Measurements from ENCODE around the gene AURKA. TPM values are rescaled to one million over a fixed set of nuclear protein-coding genes. Genes with fewer than 3 reads are reported as not detected.
A peak's percentile ranks its signal among the peaks of the same experiment; 100 is the strongest.

Gene AURKA
- total RNA-seq, 1 donor from 2014 or later, result 14.3 TPM

DNA sequence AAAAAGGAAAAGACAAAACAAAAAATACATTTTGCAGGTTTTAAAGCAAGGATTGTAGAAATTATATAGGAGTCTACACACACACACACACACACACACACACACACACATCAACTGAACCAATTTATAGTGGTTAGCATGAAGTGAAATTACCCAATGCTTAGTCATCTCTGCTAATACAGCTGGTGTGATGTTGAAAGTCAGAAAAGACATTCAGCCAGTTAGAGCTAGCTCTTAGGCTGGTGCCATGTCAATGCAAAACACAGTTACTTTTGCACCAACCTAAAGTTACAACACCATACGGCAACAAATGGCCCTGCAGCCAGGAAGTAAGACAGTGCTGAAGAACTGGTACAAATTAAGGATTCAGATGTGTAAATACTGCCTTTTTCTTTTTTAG is 18.1 kb downstream of the AURKA start:
- peaks cover 1% of the 10 kb centered on the region for H3K27me3 Mint-ChIP-seq (ENCODE audit: unreplicated experiment)
- DNase-seq (ENCODE audit: low spot score), result no peak
- no peaks in the 10 kb centered on the region for H3K36me3 Mint-ChIP-seq (ENCODE audit: low read depth, unreplicated experiment)
- no peaks in the 10 kb centered on the region for H3K9me3 Mint-ChIP-seq (ENCODE audit: unreplicated experiment)
- TF ChIP-seq CTCF (IDR thresholded peaks at IDR 0.05; ENCODE audit: unreplicated experiment), result no peak
- H3K4me1 Mint-ChIP-seq (ENCODE audit: unreplicated experiment), result no peaks in the 10 kb centered on the region
- H3K27ac Mint-ChIP-seq (ENCODE audit: unreplicated experiment), result no peak overlapping the region
- H3K4me3 Mint-ChIP-seq (ENCODE audit: unreplicated experiment), result no peak overlapping the region

DNA sequence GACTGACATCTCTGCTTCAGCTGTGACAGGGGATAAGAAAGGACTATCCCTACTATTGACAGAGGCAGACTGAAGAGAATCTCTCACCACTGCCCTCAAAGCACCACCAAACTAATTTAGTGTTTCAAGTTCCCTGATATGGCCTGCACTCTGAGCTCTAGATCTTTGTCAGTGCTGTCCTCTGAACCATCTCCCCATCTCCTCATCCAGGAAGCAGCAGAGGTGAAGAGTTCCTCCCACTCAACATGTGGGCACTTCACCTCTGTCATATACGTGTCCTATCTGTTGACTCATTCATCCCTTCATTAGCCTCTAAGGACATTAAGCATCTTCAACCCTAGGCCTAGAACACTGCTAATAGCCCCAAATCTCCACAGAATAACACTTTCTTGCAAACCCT is 19.2 kb downstream of the AURKA start:
- TF ChIP-seq CTCF (IDR thresholded peaks at IDR 0.05; ENCODE audit: unreplicated experiment), result no peak
- Mint-ChIP-seq H3K9me3 (ENCODE audit: unreplicated experiment) (no peaks in the 10 kb centered on the region), H3K4me1 (ENCODE audit: unreplicated experiment) (no peaks in the 10 kb centered on the region), H3K36me3 (ENCODE audit: low read depth, unreplicated experiment) (no peaks in the 10 kb centered on the region), H3K27ac (ENCODE audit: unreplicated experiment) (no peak overlapping the region), H3K27me3 (ENCODE audit: unreplicated experiment) (peaks cover 1% of the 10 kb centered on the region), H3K4me3 (ENCODE audit: unreplicated experiment) (no peak overlapping the region)
- DNase-seq (ENCODE audit: low spot score), result no peak

- DNase-seq (ENCODE audit: low spot score), result no peak
- Mint-ChIP-seq H3K27me3 (ENCODE audit: unreplicated experiment) (peaks cover 1% of the 10 kb centered on the region), H3K4me3 (ENCODE audit: unreplicated experiment) (no peak overlapping the region), H3K27ac (ENCODE audit: unreplicated experiment) (no peak overlapping the region), H3K36me3 (ENCODE audit: low read depth, unreplicated experiment) (no peaks in the 10 kb centered on the region), H3K9me3 (ENCODE audit: unreplicated experiment) (no peaks in the 10 kb centered on the region), H3K4me1 (ENCODE audit: unreplicated experiment) (no peaks in the 10 kb centered on the region)
- no peak for TF ChIP-seq CTCF (IDR thresholded peaks at IDR 0.05; ENCODE audit: unreplicated experiment)
These were observed 20.0 kb downstream of the AURKA start for GRCh38 chr20:56371977-56372376.

- no peak overlapping the region for H3K27ac Mint-ChIP-seq (ENCODE audit: unreplicated experiment)
- H3K27me3 Mint-ChIP-seq (ENCODE audit: unreplicated experiment), result no peaks in the 10 kb centered on the region
- no peaks in the 10 kb centered on the region for H3K4me1 Mint-ChIP-seq (ENCODE audit: unreplicated experiment)
- no peak for TF ChIP-seq CTCF (IDR thresholded peaks at IDR 0.05; ENCODE audit: unreplicated experiment)
- no peaks in the 10 kb centered on the region for H3K9me3 Mint-ChIP-seq (ENCODE audit: unreplicated experiment)
- peak overlapping the region; percentile 25 for H3K4me3 Mint-ChIP-seq (ENCODE audit: unreplicated experiment)
- DNase-seq (ENCODE audit: low spot score), result no peak
- H3K36me3 Mint-ChIP-seq (ENCODE audit: low read depth, unreplicated experiment), result no peaks in the 10 kb centered on the region
These were observed 22.8 kb downstream of the AURKA start for GRCh38 chr20:56369179-56369578.

DNA sequence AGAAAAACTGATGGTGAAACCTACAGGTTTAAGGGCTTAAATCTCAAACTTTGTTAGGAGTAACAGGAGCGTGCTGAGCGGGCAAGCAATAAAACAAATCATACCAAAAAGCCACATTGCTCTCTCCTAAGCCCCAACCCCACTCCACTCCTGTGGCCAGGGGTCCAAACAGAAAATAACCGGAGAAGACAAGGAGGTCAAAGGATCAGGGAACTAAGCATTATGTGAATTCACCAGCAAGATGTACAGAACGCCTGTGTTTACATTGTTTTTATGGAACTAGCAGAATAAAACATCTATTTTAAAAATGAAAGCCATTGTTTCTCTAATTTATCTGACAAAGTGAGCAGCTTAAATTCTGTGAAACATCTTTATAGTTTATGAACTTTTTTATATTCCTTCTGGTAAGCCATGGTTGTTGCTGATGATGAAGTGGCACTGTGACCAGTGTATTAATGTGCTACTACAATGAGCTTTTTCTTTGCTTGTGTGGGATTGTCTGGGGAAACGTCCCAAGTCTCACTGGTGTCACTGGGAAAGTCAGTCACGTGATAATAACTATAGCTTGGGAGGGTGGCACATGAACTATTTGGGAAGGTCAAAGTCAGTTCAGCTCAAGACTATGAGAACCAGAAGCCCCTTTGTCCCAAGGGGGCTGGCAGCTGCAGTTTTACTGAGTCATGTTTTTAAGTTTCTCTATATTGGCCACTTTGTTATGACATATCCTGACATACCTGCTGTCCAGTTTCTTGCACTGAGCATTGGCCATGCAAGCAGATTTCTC is 23.5 kb downstream of the AURKA start:
- TF ChIP-seq CTCF (IDR thresholded peaks at IDR 0.05; ENCODE audit: unreplicated experiment), result no peak
- no peak overlapping the region for H3K4me3 Mint-ChIP-seq (ENCODE audit: unreplicated experiment)
- H3K9me3 Mint-ChIP-seq (ENCODE audit: unreplicated experiment), result no peaks in the 10 kb centered on the region
- H3K27ac Mint-ChIP-seq (ENCODE audit: unreplicated experiment), result no peak overlapping the region
- H3K36me3 Mint-ChIP-seq (ENCODE audit: low read depth, unreplicated experiment), result no peaks in the 10 kb centered on the region
- H3K4me1 Mint-ChIP-seq (ENCODE audit: unreplicated experiment), result no peaks in the 10 kb centered on the region
- DNase-seq (ENCODE audit: low spot score), result no peak
- H3K27me3 Mint-ChIP-seq (ENCODE audit: unreplicated experiment), result no peaks in the 10 kb centered on the region

Data from endothelial cell (in vitro differentiated cells).